NCI-H460 (cell line): ENCODE data around the gene RBPJ. TPM values are rescaled to one million over a fixed set of nuclear protein-coding genes. Genes with fewer than 3 reads are reported as not detected.
"Not testable (repeated sequence)": the region's sequence is repeated elsewhere in the genome, so short reads cannot be mapped to it uniquely, and the experiment has no call there.

ENCODE experiments used
- DNase-seq: peaks from one replicate; pipeline ENCODE4 v3.0.0-alpha.2; 2016; ENCODE audit warnings: low read depth; ENCODE audit errors: extremely low read depth
- total RNA-seq: library from RNA; depleted of rRNA; stranded (reverse); fragments of >200 nt; shearing (Covaris generic); gene quantifications from 2 replicates; pipeline ENCODE4 v1.2.3, GENCODE V29; 2014

RBPJ gene
- total RNA-seq, 1 experiment from 2014 or later: 25.9 TPM

- DNase-seq: no peak
These were observed 48.3 kb downstream of the RBPJ start for GRCh38 chr4:26369132-26369531.

GRCh38 chr4:26369581-26369980 is 48.8 kb downstream of the RBPJ start:
- DNase-seq: no peak

GRCh38 chr4:26372076-26372475 is 51.3 kb downstream of the RBPJ start:
- DNase-seq: no peak

DNA sequence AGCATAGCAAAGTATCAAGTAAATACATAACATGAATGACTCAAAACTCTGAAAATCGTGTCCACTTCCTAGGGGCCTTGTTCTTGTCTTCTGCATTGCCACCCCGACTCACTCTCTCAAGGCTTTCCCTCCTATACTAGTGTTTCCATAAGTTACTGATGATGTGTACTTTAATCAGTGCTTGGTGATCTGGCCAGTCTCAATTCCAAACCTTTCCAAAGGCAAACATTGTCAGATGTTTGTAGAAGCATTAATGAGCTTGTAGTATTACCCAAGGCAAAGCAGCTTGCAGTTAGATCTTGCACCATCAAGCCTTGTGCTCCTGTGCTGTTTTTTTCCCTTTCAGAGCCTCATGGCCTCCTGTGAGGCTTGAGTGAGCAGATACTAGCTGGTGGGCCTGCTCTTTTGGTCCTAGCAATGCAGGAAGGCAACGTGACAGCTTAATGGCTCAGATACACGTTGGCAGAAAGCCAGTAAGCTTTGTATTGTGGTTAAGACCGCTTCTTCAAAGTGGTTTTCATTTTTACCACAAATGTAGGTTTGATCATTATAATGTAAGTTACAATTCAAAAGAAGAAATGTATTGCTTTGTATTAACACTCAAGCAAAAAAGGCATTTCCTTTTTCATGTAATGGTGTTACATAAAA is 51.8 kb downstream of the RBPJ start:
- no peak for DNase-seq

DNA sequence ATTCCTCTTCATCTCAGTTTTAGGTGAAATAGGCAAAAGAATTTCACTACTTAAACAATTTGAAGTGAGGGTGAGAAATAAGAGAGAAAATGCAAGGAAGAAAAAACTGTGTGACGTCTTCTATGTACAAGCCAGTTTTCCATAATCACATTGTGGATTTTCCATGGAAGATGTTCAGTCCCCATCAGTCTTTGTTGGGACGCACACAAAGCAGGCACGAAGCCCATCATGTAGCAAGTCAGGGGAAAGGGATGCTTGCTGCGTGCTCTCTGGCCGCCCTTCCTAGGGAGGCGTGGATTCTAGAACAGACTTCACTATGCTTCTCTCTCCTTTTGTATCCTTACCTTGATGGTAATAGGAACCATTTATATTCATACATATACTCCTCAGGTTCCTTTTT is 54.7 kb downstream of the RBPJ start:
- no peak for DNase-seq

DNA sequence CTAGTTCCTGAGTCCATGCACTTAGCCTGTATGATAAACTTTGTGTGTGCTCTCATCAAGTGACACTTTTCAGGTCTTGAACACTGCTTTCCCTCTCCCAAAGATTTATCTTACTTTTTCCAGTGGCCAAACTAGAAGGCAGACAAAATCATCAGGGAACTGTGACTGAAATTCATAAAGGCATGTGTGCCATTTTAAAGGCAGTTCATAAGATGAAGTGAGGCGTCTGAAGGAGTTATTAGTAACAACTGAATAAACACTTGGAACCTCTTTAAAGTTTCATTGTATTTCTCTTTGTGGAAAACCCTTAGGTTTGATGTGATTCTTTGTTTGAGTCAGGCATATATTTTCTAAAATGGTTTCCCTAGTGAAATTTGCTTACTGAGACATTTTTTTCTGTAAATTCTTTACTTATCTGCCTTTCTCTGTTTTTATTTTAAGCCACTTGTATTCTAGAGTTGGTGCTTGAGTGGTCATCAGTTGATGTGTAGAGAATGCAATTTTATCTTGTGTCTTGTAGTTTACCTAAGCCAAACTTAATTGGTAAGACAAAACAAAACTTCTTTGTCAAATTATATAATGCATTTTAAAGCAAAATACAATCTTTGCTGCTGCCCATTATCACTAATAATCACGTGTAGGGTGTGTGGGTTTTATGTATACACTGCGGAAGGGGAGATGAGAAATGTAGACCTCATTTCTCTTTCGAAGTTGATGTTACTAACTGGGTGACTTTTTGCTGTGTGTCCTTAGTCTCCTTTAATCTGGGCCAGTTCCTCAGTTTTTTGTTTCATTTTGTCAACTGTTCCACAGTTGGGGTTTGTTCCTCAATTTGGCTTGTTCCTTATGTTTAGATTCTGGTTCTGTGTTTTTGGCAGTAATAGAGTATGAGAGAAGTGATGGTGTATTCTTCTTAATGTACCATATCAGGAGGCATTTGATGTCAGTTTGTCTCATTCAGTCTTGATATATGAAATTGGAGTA is 56.8 kb downstream of the RBPJ start:
- no peak for DNase-seq

GRCh38 chr4:26379837-26380236 is 59.0 kb downstream of the RBPJ start:
- no peak for DNase-seq

GRCh38 chr4:26380740-26381139 is 59.9 kb downstream of the RBPJ start:
- no peak for DNase-seq

DNA sequence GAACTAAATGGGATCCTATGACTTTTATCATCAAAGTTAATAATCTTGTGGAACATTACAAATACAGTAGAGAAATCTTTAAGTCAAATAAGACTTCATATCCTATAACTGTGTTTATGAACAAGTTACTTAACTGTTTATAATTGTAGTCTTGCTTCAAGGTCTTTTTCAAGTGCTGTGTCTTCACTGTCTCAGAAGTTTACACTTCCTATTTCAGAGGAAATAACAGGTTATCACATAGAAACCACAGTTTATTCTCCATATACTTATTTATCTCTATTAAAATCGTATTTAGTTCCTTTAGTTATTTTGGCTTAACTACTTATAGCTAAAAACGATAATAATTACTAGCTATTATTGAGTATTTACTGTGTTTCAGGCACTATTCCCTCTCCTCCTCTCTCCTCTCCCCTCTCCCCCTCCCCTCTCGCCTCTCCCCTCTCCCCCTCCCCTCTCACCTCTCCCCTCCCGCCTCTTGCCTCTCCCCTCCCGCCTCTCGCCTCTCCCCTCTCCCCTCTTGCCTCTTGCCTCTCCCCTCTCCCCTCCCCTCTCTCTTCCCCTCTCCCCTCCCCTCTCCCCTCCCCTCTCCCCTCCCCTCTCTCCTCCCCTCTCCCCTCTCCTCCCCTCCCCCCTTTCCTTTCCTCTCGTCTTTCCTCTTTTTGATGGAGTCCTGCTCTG is 63.7 kb downstream of the RBPJ start:
- DNase-seq: no peak

DNA sequence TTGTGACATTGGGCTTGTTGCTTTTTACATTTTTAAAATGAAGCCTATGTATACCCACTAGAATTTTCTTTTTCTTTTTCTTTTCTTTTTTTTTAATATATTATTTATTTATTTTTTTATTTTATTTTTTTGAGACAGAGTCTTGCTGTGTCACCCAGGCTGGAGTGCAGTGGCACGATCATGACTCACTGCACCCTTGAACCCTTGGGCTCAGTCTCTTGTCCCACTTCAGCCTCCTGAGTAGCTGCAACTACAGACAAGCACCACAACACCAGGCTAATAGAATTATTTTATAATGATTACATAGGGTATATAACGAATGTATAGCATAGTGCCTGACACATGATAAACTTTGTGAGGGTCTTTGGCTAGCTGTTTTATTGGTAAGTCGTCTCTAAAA is 64.9 kb downstream of the RBPJ start:
- DNase-seq: no peak

- no peak for DNase-seq
These were observed 65.6 kb downstream of the RBPJ start for GRCh38 chr4:26386386-26386785.

GRCh38 chr4:26388671-26389070 is 67.9 kb downstream of the RBPJ start:
- DNase-seq: no peak

GRCh38 chr4:26397086-26397485 is 76.3 kb downstream of the RBPJ start:
- DNase-seq: no peak

- no peak for DNase-seq
These were observed 79.3 kb downstream of the RBPJ start for GRCh38 chr4:26400132-26400531.

GRCh38 chr4:26402017-26402416 is 81.2 kb downstream of the RBPJ start:
- DNase-seq: not testable (repeated sequence)

DNA sequence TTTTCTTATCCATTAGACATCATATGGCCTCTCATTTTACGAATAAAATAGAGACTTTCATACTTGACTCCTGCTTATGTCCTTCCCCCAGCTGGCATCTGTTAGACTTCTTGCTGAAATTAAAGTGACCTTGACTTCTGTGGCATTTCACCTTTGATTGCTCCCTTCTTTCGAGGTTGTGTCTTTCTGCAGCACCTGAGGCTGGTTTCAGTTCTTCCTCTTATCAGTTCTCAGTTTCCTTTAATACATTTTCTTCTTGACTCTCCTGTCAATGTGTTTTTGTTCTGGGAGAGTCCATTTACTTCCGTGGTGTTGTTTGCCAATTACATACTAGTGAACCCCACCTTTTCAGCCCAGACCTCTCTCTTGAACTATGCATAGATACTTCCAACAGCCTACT is 81.6 kb downstream of the RBPJ start:
- DNase-seq: no peak

DNA sequence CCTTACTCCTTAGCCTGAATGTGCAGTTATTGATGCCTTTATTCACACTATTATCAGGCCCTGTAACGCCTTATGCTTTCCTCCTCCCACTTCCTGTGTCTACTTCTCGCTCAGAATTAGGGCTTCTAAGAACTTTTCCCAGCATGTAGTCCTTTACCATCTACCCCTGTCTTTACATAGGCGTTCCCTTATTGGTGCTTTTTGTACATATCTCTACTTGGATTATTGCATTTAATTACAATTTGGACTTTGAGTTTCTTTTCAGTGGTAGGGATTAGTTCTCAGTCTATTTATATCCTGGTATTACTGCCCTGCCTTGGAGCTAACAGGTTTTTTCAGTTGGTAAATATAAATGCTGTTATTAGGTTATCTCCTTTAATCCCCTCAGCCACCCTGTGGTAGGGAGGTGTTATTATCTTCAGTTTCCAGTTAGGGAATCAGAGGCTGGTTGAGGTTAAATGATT is 84.0 kb downstream of the RBPJ start:
- DNase-seq: no peak

DNA sequence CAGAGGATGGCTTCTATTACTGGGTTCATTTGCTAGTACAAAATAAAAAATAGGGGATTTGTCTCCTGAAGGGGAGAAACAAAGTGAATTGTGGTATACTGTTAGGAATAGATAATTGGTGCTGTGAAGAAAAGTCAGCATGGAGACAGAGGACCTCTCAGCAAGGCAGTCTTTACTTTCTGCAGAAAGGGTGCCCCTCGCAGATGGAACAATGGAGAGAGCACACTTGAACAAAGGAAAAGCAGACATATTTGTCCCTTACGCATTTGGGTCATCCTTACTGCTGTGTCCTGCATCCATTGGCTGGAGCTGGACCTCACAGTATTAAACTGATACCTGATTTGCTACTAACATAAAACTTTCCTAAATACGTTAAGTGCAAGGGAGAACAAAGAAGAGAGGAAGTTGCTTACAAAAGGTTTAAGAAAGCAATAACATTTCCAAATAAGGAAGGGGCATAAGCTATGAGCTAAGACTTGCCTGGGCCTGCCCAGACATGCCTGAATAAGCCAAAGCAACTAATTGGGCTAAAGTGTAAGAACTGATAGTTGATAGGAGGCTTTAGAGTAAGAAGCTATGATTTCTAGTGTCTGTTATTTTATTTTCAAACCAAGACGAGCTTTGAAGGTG is 85.6 kb downstream of the RBPJ start:
- DNase-seq: no peak

DNA sequence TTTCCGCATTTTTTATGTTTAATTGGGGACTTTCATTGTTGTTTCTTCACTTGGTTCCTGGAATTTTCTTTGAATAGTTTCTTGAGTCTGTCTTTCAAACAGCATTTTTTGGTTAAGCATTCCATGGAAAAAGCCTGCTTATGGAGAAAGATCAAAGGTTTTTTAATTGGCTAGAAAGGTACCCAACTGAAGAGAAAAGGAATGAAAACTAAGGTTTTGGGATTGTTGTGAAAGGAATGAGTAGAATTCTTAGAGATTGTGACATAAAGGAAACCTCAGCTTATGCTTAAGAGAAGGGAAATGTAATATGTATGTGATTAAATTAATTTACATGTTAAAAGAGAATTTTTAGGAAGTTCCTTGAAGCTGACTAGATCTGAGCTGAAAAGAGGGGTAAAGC is 86.7 kb downstream of the RBPJ start:
- no peak for DNase-seq

- peak; percentile 49 for DNase-seq
These were observed 89.8 kb downstream of the RBPJ start for GRCh38 chr4:26410385-26411293.
